Measurements from ENCODE around the gene SCAF4. TPM values are rescaled to one million over a fixed set of nuclear protein-coding genes. Genes with fewer than 3 reads are reported as not detected.
"Not testable (repeated sequence)": the region's sequence is repeated elsewhere in the genome, so short reads cannot be mapped to it uniquely, and the experiment has no call there.

The SCAF4 gene
- total RNA-seq, 1 experiment from 2014 or later: 31.2 TPM

GRCh38 chr21:31666445-31667010 lies 65.4 kb downstream of the SCAF4 start:
- TF ChIP-seq CTCF (IDR thresholded peaks at IDR 0.05; ENCODE audit: unreplicated experiment): no peak
- peaks cover 55% of the 10 kb centered on the region for H3K36me3 Mint-ChIP-seq (ENCODE audit: insufficient read depth, unreplicated experiment)
- DNase-seq: no peak
- no peak overlapping the region for H3K27ac Mint-ChIP-seq (ENCODE audit: unreplicated experiment)
- no peaks in the 10 kb centered on the region for H3K9me3 Mint-ChIP-seq (ENCODE audit: low read depth, unreplicated experiment)
- no TSS peak for BruUV-seq (replicated peaks)
- peaks cover 1% of the 10 kb centered on the region for H3K4me1 Mint-ChIP-seq (ENCODE audit: low read depth, unreplicated experiment)
- CTCF ChIA-PET: no interaction called here
- intact Hi-C loops (cut with micrococcal nuclease; ENCODE audit: unreplicated experiment): no loop called here
- no peak overlapping the region for H3K4me3 Mint-ChIP-seq (ENCODE audit: low read depth, unreplicated experiment)
- H3K27me3 Mint-ChIP-seq (ENCODE audit: unreplicated experiment): no peaks in the 10 kb centered on the region

GRCh38 chr21:31665869-31666268 lies 66.0 kb downstream of the SCAF4 start:
- CTCF ChIA-PET; H3K4me3 Mint-ChIP-seq (ENCODE audit: low read depth, unreplicated experiment); H3K9me3 Mint-ChIP-seq (ENCODE audit: low read depth, unreplicated experiment); H3K27me3 Mint-ChIP-seq (ENCODE audit: unreplicated experiment); H3K27ac Mint-ChIP-seq (ENCODE audit: unreplicated experiment); intact Hi-C loops (cut with micrococcal nuclease; ENCODE audit: unreplicated experiment); H3K4me1 Mint-ChIP-seq (ENCODE audit: low read depth, unreplicated experiment); DNase-seq; BruUV-seq (replicated peaks): not testable (repeated sequence)
- H3K36me3 Mint-ChIP-seq (ENCODE audit: insufficient read depth, unreplicated experiment): peaks cover 55% of the 10 kb centered on the region

GRCh38 chr21:31665397-31665796 lies 66.5 kb downstream of the SCAF4 start:
- TF ChIP-seq CTCF (IDR thresholded peaks at IDR 0.05; ENCODE audit: unreplicated experiment): no peak
- H3K36me3 Mint-ChIP-seq (ENCODE audit: insufficient read depth, unreplicated experiment): peaks cover 56% of the 10 kb centered on the region
- no peaks in the 10 kb centered on the region for H3K27me3 Mint-ChIP-seq (ENCODE audit: unreplicated experiment)
- no peaks in the 10 kb centered on the region for H3K9me3 Mint-ChIP-seq (ENCODE audit: low read depth, unreplicated experiment)
- no peak for DNase-seq
- H3K4me3 Mint-ChIP-seq (ENCODE audit: low read depth, unreplicated experiment): no peak overlapping the region
- peaks cover 9% of the 10 kb centered on the region for H3K4me1 Mint-ChIP-seq (ENCODE audit: low read depth, unreplicated experiment)
- H3K27ac Mint-ChIP-seq (ENCODE audit: unreplicated experiment): no peak overlapping the region
- intact Hi-C loops (cut with micrococcal nuclease; ENCODE audit: unreplicated experiment): no loop called here
- CTCF ChIA-PET: no interaction called here
- BruUV-seq (replicated peaks): no TSS peak

GRCh38 chr21:31663584-31664249 lies 68.2 kb downstream of the SCAF4 start:
- peaks cover 9% of the 10 kb centered on the region for H3K4me1 Mint-ChIP-seq (ENCODE audit: low read depth, unreplicated experiment)
- peaks cover 62% of the 10 kb centered on the region for H3K36me3 Mint-ChIP-seq (ENCODE audit: insufficient read depth, unreplicated experiment)
- no peak for TF ChIP-seq CTCF (IDR thresholded peaks at IDR 0.05; ENCODE audit: unreplicated experiment)
- intact Hi-C loops (cut with micrococcal nuclease; ENCODE audit: unreplicated experiment): no loop called here
- no TSS peak for BruUV-seq (replicated peaks)
- no peaks in the 10 kb centered on the region for H3K27me3 Mint-ChIP-seq (ENCODE audit: unreplicated experiment)
- no peak overlapping the region for H3K4me3 Mint-ChIP-seq (ENCODE audit: low read depth, unreplicated experiment)
- no peak overlapping the region for H3K27ac Mint-ChIP-seq (ENCODE audit: unreplicated experiment)
- DNase-seq: no peak
- CTCF ChIA-PET: no interaction called here
- no peaks in the 10 kb centered on the region for H3K9me3 Mint-ChIP-seq (ENCODE audit: low read depth, unreplicated experiment)

GRCh38 chr21:31660591-31660990 lies 71.3 kb downstream of the SCAF4 start:
- H3K4me3 Mint-ChIP-seq (ENCODE audit: low read depth, unreplicated experiment): peak overlapping the region; percentile 87
- peaks cover 46% of the 10 kb centered on the region for H3K36me3 Mint-ChIP-seq (ENCODE audit: insufficient read depth, unreplicated experiment)
- DNase-seq: no peak
- TSS peak; percentile 72 for BruUV-seq (replicated peaks)
- TF ChIP-seq CTCF (IDR thresholded peaks at IDR 0.05; ENCODE audit: unreplicated experiment): no peak
- intact Hi-C loops (cut with micrococcal nuclease; ENCODE audit: unreplicated experiment): no loop called here
- no peaks in the 10 kb centered on the region for H3K9me3 Mint-ChIP-seq (ENCODE audit: low read depth, unreplicated experiment)
- peak overlapping the region; percentile 39 for H3K27ac Mint-ChIP-seq (ENCODE audit: unreplicated experiment)
- H3K27me3 Mint-ChIP-seq (ENCODE audit: unreplicated experiment): no peaks in the 10 kb centered on the region
- CTCF ChIA-PET: no interaction called here
- H3K4me1 Mint-ChIP-seq (ENCODE audit: low read depth, unreplicated experiment): peaks cover 18% of the 10 kb centered on the region
